Tibial nerve (tissue), 4 donors: ENCODE results near the gene NTM. TPM values are rescaled to one million over a fixed set of nuclear protein-coding genes. Genes with fewer than 3 reads are reported as not detected.

Source experiments
- DNase-seq, 2 donors: peaks; one replicate each; pipeline ENCODE4 v3.0.0-alpha.2; 2019; ENCODE audit warnings: low spot score in 2 of 2
- H3K27ac ChIP-seq, 4 donors: fragments of 200-600 bp; sonication (generic) in 3 of 4; one replicate each; pipeline ENCODE4 v1.5.1; 2017 to 2019; ENCODE audit warnings: mild to moderate bottlenecking in 1 of 4
- H3K27me3 ChIP-seq, 2 donors: fragments of 200-600 bp; sonication (generic) in 1 of 2; one replicate each; pipeline versions ENCODE4 v1.5.1 to v1.6.0; 2017 to 2019
- H3K36me3 ChIP-seq, 3 donors: fragments of 200-600 bp; sonication (generic); one replicate each; pipeline ENCODE4 v1.5.1; 2018 to 2019
- H3K4me1 ChIP-seq, 4 donors: fragments of 200-600 bp; sonication (generic) in 3 of 4; one replicate each; pipeline ENCODE4 v1.5.1; 2017 to 2019
- H3K4me3 ChIP-seq, 4 donors: fragments of 200-600 bp; sonication (generic) in 3 of 4; one replicate each; pipeline ENCODE4 v1.5.1; 2017 to 2019; ENCODE audit warnings: mild to moderate bottlenecking in 1 of 4, moderate library complexity in 1 of 4
- H3K9me3 ChIP-seq, 4 donors: fragments of 200-600 bp; sonication (generic) in 3 of 4; one replicate each; pipeline ENCODE4 v1.5.1; 2017 to 2019
- EP300 ChIP-seq, 2 donors: sonication (generic); formaldehyde crosslinking; IDR thresholded peaks; one replicate each; pipeline ENCODE4 v1.6.1; 2017; ENCODE audit warnings: antibody characterized with exemption in 2 of 2, mild to moderate bottlenecking in 1 of 2
- POLR2A ChIP-seq, 2 donors: fragments of 450-650 bp; IDR thresholded peaks; one replicate each; pipeline ENCODE4 v1.6.1; 2017; ENCODE audit warnings: antibody characterized with exemption in 2 of 2, mild to moderate bottlenecking in 2 of 2, moderate library complexity in 2 of 2
- WGBS, 2 donors: methylation state at CpG; one replicate each; pipeline ENCODE4 v1.1.5; 2018; 5-methylcytosine and 5-hydroxymethylcytosine counted together
- total RNA-seq, 4 donors: library from RNA; depleted of rRNA; stranded (reverse); fragments of >200 nt; gene quantifications; one replicate each; pipeline ENCODE4 v1.1.0, GENCODE V29; 2016
- TF ChIP-seq, protein P1 (sequence below), 5 experiments: fragments of 200-600 bp in 3 of 5; fragments of 450-650 bp in 2 of 5; sonication (generic) in 3 of 5; IDR thresholded peaks; one replicate each; pipeline ENCODE4 v1.5.1; 2016 to 2019; ENCODE audit warnings: antibody characterized with exemption in 5 of 5, mild to moderate bottlenecking in 3 of 5, moderate library complexity in 2 of 5

The NTM gene
- total RNA-seq, 4 donors from 2014 or later: 3.7 to 11.4 (median 10.8) TPM

DNA sequence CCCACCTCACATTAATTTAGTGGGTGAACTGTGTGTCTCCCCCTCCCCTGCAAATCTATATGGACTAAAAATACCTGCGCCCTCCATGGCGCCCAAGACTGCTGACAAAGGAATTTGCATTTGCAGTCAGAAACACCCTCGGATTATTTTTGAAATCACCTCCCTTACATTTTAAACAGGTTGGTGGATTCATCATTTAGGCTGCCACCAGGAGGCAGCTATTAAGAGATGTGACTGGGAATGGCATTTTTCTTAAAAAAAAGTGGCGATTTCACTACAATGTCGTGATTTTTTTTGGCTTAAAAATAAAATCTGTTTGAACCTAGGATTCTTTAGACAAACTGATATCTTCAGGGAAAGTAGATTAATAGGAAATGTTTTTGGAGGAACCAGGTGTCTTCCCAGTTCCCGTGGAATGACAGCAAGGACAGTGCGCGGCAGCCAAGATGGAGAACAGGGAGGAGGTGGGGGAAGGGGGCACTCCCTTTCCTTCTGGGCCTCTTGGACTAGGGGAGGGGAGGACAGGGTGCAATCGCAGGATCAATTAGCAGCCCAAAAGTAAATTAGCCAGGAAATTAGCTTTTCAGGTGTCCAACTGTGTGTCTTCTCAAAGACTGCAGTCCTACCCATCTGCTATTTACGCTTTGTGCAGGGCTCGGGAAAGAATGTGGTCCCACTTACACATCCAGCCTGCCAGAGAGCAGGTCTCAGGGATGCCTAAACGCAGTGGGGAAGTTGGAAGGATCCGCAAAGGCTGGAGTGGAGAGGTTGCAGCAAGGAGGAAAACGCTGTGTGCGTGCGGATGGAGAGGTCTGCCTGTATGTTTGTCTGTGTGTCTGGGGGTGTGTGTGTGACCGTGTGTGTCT lies 496.4 kb downstream of the NTM start:
- 77 to 78% methylated on average over 17 of the region's 17 CpGs for whole genome bisulfite sequencing, 2 donors

DNA sequence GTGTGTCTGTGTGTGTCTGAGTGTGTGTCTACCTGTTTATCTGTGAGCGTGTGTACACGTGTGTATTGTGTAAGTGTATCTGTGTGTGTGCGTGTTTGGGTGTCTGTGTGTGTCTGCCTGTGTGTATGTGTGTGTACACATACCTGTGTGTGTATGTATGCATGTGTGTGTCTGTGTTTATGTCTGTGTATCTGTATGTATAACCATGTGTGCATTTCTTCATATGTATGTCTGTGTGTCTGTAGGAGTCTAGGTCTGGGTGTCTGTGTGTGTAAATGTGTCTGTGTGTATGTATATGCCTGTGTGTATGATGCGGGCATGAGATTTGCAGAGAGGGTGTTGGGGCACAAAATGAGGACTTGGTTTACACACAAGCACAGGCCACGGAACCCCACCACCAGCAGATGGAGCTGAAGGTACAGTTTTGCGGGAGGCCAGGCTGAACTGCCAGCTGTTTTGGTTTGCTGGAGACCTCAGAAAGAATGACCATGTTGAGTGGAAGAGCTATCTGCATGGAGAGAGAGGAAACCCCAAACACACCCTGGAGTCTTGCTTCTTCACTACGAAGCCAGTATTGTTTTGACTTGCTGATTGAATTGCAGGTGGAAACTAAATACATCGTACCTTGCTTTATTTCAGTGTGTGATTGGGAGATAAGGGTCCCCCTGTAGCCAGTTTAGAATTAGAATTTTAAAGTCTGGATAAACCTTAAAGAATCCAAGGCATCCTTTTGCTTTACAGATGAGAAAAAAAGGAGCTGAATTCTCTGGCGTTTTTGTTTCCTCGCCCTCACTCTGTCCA lies 497.2 kb downstream of the NTM start:
- TF ChIP-seq, protein P1, sequence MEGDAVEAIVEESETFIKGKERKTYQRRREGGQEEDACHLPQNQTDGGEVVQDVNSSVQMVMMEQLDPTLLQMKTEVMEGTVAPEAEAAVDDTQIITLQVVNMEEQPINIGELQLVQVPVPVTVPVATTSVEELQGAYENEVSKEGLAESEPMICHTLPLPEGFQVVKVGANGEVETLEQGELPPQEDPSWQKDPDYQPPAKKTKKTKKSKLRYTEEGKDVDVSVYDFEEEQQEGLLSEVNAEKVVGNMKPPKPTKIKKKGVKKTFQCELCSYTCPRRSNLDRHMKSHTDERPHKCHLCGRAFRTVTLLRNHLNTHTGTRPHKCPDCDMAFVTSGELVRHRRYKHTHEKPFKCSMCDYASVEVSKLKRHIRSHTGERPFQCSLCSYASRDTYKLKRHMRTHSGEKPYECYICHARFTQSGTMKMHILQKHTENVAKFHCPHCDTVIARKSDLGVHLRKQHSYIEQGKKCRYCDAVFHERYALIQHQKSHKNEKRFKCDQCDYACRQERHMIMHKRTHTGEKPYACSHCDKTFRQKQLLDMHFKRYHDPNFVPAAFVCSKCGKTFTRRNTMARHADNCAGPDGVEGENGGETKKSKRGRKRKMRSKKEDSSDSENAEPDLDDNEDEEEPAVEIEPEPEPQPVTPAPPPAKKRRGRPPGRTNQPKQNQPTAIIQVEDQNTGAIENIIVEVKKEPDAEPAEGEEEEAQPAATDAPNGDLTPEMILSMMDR (IDR thresholded peaks at IDR 0.05): peak; percentile 42 to 88 (median 76)
- TF ChIP-seq POLR2A (IDR thresholded peaks at IDR 0.05): no peak
- no peaks in the 10 kb centered on the region for H3K9me3 ChIP-seq
- H3K27ac ChIP-seq: no peak overlapping the region

More for the DNA sequence above, 496.4 kb downstream of the NTM start:
- TF ChIP-seq, protein P1 (IDR thresholded peaks at IDR 0.05): no peak
- TF ChIP-seq POLR2A (IDR thresholded peaks at IDR 0.05) (no peak), EP300 (IDR thresholded peaks at IDR 0.05) (no peak)
- no peak for DNase-seq
- Histone ChIP-seq H3K4me3 (no peak overlapping the region), H3K4me1 (no peaks in the 10 kb centered on the region), H3K27ac (no peak overlapping the region), H3K9me3 (no peaks in the 10 kb centered on the region), H3K27me3 (no peaks in the 10 kb centered on the region), H3K36me3 (no peaks in the 10 kb centered on the region)

DNA sequence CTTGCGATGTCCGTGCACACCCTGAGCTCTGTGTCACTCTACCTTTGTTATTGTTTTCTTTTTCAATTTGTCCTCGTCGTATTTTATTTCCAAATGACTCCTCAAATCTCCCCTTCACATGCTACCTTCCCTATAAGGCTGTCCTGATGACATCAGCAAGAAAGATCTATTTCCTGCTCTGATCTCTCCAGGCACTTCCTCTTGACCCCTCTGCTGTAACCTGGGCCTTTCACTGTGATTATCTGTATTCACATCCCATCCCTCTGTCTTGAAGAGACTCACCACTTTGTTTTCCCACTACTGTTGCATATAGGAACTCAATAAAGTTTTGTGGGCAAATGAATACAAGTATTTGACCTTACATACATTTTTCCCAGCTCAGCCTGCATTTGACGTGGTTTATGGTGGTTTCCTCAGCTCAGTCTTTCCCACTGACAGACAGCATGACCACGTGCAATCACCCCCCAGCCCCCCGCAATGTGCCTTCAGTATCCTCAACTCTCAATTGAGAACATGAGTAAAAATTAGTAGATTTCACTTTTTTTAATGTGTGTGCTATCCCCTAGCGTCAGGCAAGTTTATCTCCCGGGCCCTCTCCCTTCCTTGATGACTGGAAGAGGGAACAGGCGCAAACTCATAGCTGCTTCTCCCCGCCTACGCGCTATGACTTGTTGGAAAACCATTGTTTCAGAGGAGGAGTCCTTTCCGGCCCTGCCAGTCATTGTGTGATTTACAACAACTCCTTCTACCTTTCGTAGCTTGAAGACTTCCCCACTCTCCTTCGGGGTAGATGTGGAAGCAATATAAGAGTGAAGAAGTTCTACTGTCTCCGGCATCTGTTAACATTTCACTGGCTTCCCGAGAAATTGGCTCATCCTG lies 498.5 kb downstream of the NTM start:
- TF ChIP-seq POLR2A (IDR thresholded peaks at IDR 0.05) (no peak), EP300 (IDR thresholded peaks at IDR 0.05) (no peak)
- TF ChIP-seq, protein P1 (IDR thresholded peaks at IDR 0.05): no peak
- WGBS, 2 donors: 80 to 81% methylated on average over 18 of the region's 18 CpGs
- H3K27me3 ChIP-seq: no peaks in the 10 kb centered on the region
- no peak overlapping the region for H3K4me3 ChIP-seq
- no peak overlapping the region for H3K27ac ChIP-seq
- DNase-seq: no peak
- no peaks in the 10 kb centered on the region for H3K4me1 ChIP-seq
- H3K9me3 ChIP-seq: no peaks in the 10 kb centered on the region
- no peaks in the 10 kb centered on the region for H3K36me3 ChIP-seq

More for the DNA sequence above, 497.2 kb downstream of the NTM start:
- Histone ChIP-seq H3K27me3 (no peaks in the 10 kb centered on the region), H3K36me3 (no peaks in the 10 kb centered on the region), H3K4me1 (no peaks in the 10 kb centered on the region), H3K4me3 (no peak overlapping the region)
- whole genome bisulfite sequencing, 2 donors: 40 to 46% methylated on average over 10 of the region's 10 CpGs
- peak; percentile 58 to 84 for DNase-seq

DNA sequence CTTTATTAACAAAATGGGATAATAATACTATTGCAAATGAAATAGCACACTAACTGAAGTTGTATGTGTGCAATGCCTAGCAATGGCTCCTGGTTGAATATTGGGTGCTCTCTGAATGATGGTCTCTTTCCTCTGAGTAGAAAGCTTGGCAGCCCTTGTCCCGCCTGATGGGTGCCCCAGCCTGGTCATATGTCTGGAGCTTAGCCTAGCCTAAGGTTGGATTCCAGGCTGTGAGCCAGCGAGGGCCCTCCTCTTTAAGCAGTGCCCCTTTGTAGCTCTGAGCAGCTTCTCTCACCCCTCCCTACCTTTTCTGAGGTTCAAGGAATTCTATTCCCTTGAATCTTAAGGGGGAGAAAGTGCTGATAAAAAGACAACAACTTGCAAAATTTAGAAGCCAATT lies 499.9 kb downstream of the NTM start:
- no peak overlapping the region for H3K4me3 ChIP-seq
- no peaks in the 10 kb centered on the region for H3K27me3 ChIP-seq
- no peak overlapping the region for H3K27ac ChIP-seq
- no peaks in the 10 kb centered on the region for H3K36me3 ChIP-seq
- no peak for DNase-seq
- no peaks in the 10 kb centered on the region for H3K9me3 ChIP-seq
- H3K4me1 ChIP-seq: peaks cover 0 to 7% (median 2%) of the 10 kb centered on the region in 4 donors
- 85 to 89% methylated on average over 2 of the region's 2 CpGs for WGBS, 2 donors
- TF ChIP-seq EP300 (IDR thresholded peaks at IDR 0.05) (no peak), POLR2A (IDR thresholded peaks at IDR 0.05) (no peak)
- TF ChIP-seq, protein P1 (IDR thresholded peaks at IDR 0.05): no peak
